Measurements from ENCODE around the gene GHRHR.

The GHRHR gene

DNA sequence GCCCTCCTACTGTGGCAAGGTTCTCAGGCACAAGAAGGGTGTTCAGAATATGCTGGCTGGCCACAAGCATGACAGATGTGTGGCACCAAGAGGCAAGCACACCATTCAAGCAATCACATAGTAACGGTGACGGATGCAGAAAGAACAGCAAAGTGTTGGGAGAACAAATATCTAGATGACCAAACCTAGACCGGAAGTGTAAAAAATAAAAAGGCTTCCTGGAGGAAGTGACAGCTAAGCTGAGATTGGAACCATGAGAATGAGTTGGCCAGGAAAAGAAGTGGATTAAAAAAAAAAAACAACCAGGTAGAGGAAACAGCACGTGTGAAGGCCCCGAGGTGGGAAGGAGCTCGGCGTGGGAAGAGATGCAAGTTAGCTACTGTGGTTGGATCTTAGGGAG, 22.0 kb downstream of the GHRHR start:
- no peak for DNase-seq (ENCODE audit: low read depth)

DNA sequence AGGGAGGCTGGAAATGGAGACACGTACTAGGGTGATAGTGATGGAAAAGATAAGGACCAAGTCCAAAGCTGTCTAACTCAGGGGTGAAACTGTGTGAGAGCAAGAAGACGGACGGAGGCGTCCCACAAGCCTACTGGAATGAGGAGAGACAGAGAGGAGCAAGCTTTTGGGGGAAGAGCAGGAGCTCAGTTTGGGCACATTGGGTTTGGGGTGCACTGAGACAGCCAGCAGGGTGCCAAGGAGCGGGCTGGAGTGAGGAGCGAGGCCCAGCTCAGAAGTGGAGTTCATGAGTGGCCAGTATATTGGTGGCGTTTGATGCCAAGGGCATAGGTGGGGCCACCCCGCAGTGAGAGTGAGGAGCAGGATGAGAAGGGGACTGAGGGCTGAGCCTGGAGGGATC, 22.6 kb downstream of the GHRHR start:
- no peak for DNase-seq (ENCODE audit: low read depth)

DNA sequence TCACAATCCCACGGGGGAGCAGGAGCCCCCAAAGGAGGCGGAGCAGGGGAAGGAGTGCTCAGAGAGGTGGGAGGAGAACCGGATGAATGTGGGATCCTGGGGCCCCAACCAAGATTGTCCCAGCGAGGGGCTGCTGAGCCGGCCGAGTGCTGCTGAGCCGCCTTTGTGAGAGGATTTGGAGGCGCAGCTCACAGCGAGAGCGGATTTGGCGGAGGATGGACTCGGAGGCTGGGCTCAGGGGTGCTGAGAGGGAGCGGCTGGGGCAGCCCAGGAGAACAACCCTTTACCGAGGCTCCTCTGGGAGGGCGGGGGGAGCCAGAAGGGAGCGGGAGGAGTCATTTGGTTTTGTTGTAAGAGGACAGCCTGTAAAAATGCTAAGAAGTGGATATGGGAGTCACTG, 23.0 kb downstream of the GHRHR start:
- DNase-seq (ENCODE audit: low read depth) = no peak

DNA sequence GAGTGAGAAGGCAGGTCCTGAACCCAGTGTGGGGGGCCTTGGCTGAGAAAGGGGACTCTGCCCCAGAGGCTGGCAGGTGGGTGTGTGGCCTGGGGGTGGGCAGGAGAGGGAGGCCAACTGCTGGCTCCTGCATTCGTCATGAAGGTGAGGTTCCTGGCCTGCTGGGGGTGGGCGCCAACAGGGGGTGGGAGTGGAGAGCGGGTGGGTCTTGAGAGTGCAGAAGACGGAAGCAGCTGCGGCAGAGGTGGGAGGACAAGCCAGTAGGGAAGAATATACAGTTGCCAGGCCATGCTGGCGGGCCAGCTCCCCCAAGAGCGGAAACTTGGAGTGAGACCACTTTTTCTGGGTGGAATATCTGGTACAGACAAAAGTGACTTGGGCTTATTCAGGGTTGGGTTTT, 23.4 kb downstream of the GHRHR start:
- no peak for DNase-seq (ENCODE audit: low read depth)

DNA sequence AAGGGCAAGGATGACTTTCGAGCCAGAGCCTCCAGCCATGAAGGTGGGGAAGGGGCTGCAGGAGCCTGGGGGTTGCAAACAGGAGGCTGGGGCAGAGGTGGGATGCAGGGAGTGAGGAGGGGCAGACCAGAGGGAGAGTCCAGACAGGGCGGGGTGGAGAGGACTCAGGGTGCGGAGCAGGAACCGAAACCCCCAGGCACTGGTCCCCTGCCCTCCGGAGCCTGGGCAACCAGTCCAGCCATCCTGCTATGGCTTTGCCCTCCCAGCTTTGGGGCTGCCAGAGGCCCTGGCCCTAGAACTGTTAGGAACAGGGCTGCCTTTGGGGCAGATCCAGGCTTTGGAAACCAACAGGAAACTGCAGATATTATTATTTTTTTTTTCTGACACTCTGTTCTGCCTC, 24.2 kb downstream of the GHRHR start:
- no peak for DNase-seq (ENCODE audit: low read depth)

DNA sequence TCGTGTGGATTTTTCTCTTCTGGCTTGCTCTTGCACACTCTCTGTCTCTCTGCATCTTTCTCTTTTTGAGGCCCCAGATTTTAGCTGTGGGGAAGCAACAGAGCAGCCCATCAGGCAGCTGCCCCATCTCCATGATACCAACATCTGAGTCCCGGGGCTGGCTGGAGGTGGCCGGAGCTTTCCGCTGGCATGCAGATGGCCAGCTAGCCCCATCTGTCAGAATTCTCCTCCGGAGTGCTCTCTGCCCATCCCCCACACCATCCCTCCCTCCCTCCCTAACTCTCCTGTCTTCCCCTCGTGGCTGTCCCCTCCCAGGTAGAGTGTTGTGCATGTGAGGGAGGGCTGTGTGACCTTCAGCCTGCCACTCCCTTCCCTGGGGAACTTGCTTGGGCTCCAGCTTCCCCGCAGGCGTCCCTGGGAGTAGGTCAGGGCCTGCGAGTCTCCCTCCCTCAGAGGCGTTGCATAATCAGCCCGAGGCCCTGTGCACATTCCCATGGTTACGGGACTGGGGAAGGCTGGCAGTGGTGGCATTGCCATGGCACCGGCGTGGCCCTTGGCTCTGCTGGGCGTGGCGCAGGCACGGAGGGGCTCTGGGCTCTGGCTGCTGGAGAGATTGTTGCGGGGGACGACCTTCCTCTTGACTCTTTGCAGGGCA, 24.7 kb downstream of the GHRHR start:
- no peak for DNase-seq (ENCODE audit: low read depth)

DNA sequence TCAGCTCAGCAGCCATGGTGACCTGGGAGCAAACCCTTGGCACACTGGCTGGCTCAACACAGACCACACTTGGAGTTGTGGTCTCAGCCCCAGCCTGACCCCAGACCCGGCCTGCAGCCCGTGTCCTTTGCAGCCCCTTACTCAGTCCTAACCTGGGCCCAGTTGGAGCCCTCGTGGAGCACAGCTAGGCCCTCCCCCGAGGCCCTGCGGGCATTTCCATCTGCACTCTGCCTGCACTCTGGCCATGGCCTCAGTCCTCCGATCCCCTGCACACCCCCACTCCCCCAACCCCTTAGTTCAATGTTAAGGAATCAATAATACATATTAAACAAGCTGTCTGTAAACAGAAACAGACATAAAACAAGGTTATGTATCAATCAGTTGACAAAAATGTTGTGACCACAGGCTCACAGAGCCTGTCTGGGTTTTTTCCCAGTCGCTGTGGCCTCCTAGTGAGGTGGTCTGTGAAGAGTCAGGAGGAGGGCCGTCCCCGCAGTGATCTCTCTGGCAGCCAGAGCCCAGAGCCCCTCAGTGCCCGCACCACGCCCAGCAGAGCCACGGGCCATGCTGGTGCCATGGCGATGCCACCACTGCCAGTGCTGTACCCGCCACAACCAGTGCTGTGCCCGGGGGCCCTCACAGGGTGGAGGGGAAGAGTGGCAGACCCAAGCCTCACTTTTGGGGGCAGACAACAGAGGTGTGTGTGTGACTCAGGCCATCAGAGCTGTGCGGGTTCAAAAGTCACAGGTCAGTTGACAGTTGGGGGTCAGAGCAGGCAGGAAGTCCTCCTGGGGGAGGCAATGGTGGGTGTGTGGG, 25.5 kb downstream of the GHRHR start:
- no peak for DNase-seq (ENCODE audit: low read depth)

DNA sequence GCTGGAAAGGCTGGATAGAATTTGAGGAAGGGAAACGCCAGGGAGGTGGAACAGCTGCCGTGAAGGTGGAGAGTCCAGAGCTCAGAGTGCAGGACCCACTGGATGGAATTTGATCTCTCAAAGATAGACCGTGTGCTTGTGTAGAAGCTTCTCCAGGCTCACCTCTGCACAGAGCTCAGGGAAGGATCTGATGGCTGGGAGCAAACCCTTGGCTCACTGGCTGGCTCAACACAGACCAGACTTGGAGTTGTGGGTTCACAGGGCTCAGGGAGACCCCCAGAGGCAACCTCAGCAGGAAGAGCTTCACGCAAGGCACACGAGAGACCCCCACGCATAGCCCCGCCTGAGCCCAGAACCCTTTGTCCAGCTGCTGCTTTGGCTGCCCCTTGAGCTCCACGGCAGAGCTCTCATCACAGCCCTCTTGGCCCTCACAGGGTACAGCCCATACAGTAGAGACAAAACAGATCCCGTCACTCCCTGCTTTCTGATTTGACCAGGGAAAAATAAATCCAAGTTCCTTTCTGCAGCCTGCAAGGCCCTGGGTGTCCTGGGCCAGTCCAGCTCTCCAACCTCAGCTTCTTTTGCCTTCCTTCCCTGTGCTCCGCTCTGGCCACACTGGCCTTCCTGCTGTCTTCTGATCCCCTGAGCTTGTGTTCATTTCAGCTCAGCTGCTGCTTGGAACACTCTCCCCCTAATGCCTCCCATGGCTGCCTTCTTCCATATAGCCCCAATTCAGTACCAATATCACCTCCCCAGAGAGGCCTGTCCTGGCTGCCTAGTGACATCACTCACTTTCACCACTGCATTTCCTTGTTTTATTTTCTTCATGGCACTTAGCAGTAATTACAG, 26.3 kb downstream of the GHRHR start:
- DNase-seq (ENCODE audit: low read depth) = no peak

DNA sequence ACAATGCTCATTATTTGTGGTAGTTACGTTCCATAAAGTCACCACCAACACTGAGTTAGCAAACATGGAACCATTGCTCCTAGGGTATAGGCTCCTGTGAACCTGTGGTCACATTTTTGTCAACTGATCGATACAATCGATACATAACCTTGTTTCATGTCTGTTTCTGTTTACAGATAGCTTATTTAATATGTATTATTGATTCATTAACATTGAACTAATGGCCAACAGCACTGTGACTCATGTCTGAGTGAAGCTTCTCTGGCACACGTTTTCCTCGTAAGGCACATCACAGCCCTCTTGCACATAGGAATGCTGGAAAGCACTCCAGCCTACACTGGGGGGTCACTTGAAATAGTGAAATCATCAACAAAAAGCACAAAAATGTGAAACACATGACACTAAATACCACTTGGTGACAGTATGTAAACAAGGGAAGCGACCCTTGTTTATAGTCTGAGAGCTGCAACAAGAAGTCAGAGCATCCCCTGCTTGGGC, 27.0 kb downstream of the GHRHR start:
- DNase-seq (ENCODE audit: low read depth) = no peak

DNA sequence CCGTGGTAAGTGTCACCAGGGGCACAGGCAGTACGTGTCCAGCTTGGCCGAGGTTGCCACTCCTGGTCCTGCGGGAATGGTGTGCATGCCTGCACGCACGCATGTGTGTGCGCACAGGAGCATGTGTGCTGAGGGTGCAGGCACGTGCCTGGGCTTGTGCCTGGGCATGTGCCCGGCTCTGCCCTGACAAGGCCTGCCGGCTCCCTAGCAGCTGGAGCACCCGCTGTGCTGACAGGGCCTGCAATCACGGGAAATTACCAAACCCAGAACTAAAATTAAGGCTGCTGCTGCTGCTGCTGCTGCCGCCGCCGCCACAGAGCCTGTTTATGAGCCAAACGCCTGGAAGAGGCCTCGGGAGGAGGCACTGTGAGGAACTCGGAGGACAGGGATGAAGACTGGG, 28.7 kb downstream of the GHRHR start:
- DNase-seq (ENCODE audit: low read depth) = no peak

DNA sequence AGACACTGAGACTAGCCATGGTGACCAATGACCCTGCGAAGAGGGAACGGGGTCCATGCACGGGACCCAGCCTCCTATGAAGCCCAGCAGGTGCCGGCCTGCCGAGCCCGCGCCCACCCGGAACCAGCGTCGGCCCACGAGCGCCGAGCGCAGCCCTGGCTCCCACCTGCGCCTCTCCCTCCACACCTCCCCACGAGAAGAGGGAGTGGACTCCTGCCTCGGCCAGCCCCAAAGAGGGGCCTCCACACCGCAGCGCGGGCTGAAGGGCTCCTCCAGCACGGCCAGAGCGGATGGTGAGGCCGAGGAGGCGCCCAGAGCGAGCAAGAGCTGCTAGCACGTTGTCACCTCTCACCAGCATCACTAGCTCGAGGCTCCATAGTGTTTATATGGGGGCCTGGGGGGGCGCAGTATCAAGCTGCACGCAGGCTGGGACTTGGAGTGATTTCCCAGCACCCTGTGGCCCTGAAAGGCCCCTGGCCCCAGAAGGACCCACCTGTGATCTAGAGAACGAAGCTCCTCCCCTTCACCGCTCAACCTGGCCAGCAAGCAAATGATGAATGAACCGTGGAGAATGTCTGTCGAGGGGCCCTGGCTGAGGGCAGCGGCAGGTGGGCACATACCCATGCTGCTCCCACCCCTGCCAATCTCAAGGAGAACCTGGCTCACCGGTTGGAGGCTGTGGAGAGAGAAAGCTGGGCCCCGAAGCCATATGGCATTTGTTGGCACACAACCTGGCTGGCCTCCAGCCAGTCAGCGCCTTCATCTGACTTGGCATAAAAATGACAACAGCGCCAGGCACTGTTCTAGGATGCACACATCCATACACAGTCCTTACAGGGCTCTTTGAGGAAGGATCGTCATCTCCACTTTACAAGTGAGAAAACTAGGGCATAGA, 30.7 kb downstream of the GHRHR start:
- DNase-seq (ENCODE audit: low read depth) = no peak

DNA sequence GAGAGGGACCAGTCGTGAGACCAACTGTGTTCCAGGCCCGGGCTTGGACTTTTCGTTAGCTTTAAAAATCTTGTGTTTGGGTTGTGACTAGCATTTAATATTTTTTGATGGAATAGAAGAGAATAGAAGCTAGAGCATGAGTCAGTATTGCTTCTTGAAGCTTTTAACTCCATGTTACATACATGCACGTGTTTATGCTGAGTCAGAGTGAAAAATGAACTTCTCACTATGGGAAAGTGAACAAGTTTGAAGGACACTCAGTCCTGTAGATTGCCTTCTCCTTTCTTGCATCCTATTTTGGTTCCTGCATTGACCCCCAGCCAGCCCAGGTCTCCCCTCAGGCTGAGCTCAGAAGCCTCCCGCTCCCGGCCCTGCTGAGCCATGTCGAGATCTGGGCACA, 31.8 kb downstream of the GHRHR start:
- DNase-seq (ENCODE audit: low read depth) = no peak

DNA sequence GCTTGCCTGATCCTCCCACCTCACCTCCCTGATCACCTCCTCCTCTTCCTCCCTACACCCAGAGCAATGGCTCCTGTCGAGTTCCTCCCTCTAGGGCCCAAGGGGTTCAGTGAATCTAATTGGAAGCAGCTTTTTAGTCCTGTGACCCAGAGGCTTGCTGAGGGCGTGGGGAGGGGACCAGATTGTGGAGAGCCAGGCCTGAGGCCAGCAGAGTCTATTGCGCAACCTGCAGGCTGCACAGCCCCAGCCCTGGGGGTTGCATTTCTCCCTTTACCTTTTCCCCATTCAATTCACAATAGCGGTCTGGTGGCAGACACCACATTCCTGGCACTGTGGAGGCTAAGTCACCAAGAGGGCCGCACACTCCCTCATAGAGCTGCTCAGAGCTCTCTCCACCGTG, 32.5 kb downstream of the GHRHR start:
- DNase-seq (ENCODE audit: low read depth) = no peak

DNA sequence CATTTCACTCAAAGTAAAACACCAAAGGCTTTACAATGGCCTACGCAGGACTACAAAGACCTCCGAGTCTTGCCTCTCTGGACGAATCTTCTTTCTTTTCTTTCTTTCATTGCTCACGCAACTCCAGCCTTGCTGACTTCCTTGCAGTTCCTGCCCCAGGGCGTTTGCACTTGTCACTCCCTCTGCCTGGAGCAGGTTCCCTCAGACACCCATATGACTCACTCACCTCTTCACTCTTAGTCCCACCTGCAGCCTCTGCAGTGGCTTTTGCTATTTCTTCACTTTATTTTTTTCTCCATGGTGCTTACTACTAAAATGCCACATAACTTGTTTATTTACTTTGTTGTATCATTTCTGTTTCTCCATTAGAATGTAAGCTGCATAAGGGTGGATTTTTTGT, 33.1 kb downstream of the GHRHR start:
- DNase-seq (ENCODE audit: low read depth) = no peak

DNA sequence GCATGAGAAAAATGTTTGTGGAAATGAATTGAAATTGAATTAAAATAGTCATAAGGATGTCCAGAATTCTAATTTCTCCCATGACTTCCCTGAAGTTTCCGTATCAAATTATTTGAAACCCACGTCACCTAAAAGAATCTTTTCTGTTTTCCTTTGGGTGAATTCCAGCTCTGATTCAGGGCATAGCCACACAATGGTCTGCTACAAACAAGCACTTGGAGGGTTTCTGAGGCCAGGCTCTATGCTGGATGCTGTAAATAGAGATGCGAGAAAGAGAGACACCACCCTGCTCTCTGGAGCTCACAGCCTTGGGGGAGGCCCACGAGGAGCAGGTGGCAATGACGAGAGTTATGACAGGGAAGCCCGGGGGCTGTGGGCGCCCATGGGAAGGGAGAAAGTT, 33.6 kb downstream of the GHRHR start:
- DNase-seq (ENCODE audit: low read depth) = no peak

DNA sequence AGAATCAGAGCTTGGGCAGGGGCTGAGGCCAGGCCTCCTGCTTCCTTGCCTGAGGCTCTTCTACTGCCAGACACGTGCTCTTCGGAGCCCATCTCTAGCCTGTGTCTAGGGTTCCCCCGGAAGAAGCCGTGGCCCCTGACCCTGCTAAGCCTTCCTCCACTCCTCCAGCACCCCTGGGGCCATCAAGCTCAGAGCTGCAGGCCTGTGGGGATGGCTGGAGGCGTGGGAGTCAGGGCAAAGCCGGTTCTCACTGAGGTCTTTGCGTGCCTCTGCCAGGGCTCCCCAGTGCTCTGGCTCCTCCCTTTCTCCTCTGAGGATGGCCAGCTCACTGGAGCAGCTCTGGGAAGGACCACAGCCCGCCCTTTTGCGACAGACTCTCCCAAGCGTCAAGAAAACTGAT, 34.4 kb downstream of the GHRHR start:
- no peak for DNase-seq (ENCODE audit: low read depth)

DNA sequence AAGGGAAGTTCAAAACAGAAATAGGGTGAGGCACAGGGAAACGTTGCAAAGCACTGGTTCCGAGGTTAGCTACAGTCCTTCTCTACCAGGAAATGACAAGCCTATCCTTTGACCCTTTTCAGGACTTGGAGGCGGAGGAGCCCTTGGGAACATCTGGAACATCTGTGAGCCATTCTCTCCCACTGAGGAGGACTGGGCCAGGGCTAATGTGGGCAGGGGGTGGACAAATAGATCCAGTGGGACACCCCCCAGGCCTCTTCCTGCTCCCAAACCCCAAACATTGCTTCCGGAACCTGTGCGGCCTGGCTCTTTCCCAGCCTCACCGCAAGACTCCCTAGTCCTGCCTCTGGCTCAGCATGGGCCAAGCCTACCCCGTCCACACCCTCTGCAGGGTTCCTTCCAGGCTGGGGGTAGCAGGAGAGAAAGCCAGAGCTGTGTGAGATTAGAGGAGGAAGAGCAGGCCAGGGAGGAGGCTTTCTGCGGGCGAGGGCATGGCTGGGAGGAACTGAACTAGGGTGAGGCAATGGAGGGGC, 36.5 kb downstream of the GHRHR start:
- no peak for DNase-seq (ENCODE audit: low read depth)

DNA sequence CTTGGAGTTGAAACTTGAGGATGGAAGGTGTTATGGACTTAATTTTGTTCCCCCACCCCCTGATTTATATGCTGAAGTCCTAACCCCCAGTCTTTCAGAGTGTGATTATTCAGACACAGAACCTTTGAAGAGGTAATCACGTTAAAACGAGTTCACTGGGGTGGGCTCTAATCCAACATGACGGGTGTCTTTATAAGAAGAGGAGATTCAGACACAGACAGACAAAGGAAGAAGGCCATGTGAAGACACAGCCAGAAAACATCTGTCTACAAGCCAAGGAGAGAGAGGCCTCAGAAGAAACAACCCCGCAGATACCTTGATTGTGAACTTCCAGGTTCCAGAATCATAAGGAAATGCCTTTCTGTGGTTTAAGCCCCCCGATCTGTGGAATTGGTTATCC, 37.0 kb downstream of the GHRHR start:
- no peak for DNase-seq (ENCODE audit: low read depth)

DNA sequence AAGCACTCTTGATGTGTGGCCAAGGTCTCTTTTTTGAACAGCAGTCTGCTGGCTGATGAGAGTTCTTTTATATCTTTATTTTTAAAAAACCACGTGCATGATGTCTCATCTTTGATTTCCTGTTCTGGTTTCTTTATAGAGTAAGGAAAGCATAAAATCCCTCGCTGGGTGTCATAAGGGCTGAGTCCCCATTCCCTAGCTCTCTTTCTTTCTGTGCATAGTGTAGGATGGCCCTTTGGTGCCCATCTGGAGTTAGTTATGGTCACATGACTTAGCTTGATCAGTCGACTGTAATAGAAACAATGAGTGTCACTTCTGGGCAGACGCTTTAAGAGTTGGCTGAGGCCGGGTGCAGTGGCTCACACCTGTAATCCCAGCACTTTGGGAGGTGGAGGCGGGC, 38.5 kb downstream of the GHRHR start:
- DNase-seq (ENCODE audit: low read depth) = no peak

DNA sequence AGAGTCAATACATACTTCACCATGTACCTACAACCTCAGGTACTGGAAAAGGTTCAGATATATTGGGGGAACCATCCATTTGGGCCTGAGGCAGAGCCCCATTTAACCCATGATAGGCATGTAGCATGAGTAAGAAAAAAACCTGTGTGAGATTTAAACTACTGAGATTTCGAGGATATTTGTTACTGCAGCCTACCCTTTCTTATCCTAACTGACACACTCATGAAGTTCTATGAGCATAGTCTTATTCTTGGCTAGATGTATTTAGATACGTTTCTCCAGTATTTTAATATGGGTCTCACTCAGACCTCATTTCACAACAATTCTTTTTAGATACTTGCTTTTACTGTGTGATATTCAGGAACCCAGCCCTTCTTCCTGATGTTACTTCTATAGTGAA, 39.3 kb downstream of the GHRHR start:
- no peak for DNase-seq (ENCODE audit: low read depth)

DNA sequence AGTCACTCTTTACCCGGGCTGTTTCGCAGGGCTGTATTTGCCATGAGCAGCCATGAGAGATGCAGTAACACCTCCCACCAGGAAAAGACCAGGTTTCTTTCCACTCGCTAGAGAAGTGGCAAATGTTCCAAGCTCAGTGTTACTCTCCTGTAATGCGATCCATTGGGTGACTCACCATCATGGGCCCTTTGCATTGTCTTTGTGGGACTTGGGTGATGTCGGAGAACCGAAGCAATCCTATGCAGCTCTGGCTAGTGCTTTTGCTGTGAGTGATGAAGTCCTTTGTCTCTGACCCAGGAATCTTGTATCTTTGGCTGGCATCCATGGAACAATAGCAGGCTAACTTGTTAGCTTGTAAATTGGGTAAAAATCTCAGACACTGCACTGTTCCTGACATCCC, 40.0 kb downstream of the GHRHR start:
- DNase-seq (ENCODE audit: low read depth) = no peak

DNA sequence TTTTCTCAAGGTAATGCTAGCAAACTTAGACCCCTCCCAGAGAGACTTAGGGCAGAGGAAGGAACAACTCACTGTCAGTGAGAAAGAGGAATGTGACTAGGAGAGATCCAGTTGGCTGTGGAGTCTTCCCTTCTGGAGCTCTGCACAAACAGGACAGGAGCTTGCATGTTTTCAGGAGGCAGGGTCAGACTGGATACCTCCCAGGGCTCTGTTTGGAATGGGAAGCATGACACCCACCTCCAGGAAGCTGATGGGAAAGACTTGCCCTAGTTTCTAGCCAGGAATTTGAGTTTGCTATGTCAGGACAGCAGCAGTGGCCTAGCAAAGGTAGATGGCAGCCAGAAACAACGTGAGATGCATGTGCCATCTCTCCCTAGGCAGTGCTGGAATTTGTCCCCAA, 40.6 kb downstream of the GHRHR start:
- DNase-seq (ENCODE audit: low read depth) = no peak
